ENCODE data around the gene OR10J5.

DNA sequence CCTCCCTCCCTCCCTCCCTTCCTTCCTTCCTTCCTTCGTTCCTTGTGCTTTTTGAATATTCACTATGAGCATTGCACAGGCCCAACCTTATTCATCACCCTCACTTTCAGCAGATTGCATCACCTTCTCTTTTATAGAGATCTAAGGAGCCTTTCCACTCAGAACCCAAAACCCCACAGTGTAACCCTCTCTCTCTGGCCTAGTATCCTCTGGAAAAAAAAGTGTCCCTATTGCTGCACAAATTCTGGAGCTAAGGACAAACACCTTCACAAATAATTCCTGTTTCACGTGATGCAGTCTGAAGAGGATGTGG lies 25.6 kb downstream of the OR10J5 start:
- TF ChIP-seq ZNF274 (IDR thresholded peaks at IDR 0.05; ENCODE audit: low read depth, low read length) (no peak), YY1 (IDR thresholded peaks at IDR 0.05; ENCODE audit: insufficient read depth, insufficient read length) (no peak)
